Endodermal cell (in vitro differentiated cells): Measurements from ENCODE around the gene ZC3H18. TPM values are rescaled to one million over a fixed set of nuclear protein-coding genes. Genes with fewer than 3 reads are reported as not detected.

ENCODE experiments used
- DNase-seq: peaks from one replicate; pipeline ENCODE4 v3.0.0-alpha.2; 2017
- H3K27ac ChIP-seq: 2 replicates; pipeline ENCODE4 v1.5.1; 2013; ENCODE audit warnings: mild to moderate bottlenecking, low read depth, low read length, moderate library complexity
- H3K27me3 ChIP-seq: 2 replicates; pipeline ENCODE4 v1.6.1; 2013; ENCODE audit warnings: mild to moderate bottlenecking, low read length, moderate library complexity; ENCODE audit not compliant: insufficient read depth, control insufficient read depth, poor library complexity, severe bottlenecking
- H3K36me3 ChIP-seq: 2 replicates; pipeline ENCODE4 v1.7.0; 2013; ENCODE audit warnings: mild to moderate bottlenecking, low read length, moderate library complexity; ENCODE audit not compliant: control insufficient read depth, insufficient read depth
- H3K4me1 ChIP-seq: one replicate; pipeline ENCODE4 v1.7.0; 2013; ENCODE audit warnings: low read length; ENCODE audit not compliant: control insufficient read depth, insufficient read depth
- H3K4me3 ChIP-seq: 2 replicates; pipeline ENCODE4 v1.5.1; 2013; ENCODE audit warnings: mild to moderate bottlenecking, low read length, moderate library complexity
- H3K9ac ChIP-seq: 2 replicates; pipeline ENCODE4 v1.6.1; 2013; ENCODE audit warnings: mild to moderate bottlenecking, low read length, moderate library complexity; ENCODE audit not compliant: poor library complexity, severe bottlenecking; ENCODE audit errors: extremely low read depth
- H3K9me3 ChIP-seq: 2 replicates; pipeline ENCODE4 v1.6.1; 2013; ENCODE audit warnings: mild to moderate bottlenecking, low read length, moderate library complexity; ENCODE audit not compliant: control insufficient read depth
- H3K27ac Mint-ChIP-seq: 2 replicates; pipeline ENCODE4 v1.8.0; 2020; ENCODE audit warnings: mixed read lengths
- H3K27me3 Mint-ChIP-seq: 2 replicates; pipeline ENCODE4 v1.8.0; 2021; ENCODE audit warnings: mild to moderate bottlenecking, mixed read lengths; ENCODE audit not compliant: insufficient read depth
- H3K36me3 Mint-ChIP-seq: 2 replicates; pipeline ENCODE4 v1.8.0; 2020; ENCODE audit warnings: low read depth, mixed read lengths
- H3K4me1 Mint-ChIP-seq: 2 replicates; pipeline ENCODE4 v1.8.0; 2020; ENCODE audit warnings: mixed read lengths
- H3K4me3 Mint-ChIP-seq: 2 replicates; pipeline ENCODE4 v1.8.0; 2020; ENCODE audit warnings: mild to moderate bottlenecking, moderate library complexity, mixed read lengths
- H3K9me3 Mint-ChIP-seq: 2 replicates; pipeline ENCODE4 v1.8.0; 2020; ENCODE audit warnings: mild to moderate bottlenecking, mixed read lengths
- CTCF ChIP-seq: fragments of 200-600 bp; sonication (generic); conservative IDR thresholded peaks from 2 replicates; pipeline ENCODE4 v1.5.0; 2021; ENCODE audit warnings: antibody characterized with exemption, mild to moderate bottlenecking
- WGBS, 2 experiments: methylation state at CpG; one replicate each; pipeline versions ENCODE4 v1.1.5 to v1.1.7; 2013; ENCODE audit warnings: missing lambda C conversion rate in 2 of 2, mixed read lengths in 1 of 2; ENCODE audit not compliant: insufficient coverage in 1 of 2, insufficient read length in 1 of 2; 5-methylcytosine and 5-hydroxymethylcytosine counted together
- total RNA-seq, 2 donors: library from RNA; stranded (reverse); fragmentation: NEBNext Ultra II Directional in 1 of 2; extraction: Animal tissue kit (Norgen Biotek cat#: 25700) in 1 of 2; gene quantifications; 2 replicates in 1 of 2; 3 replicates in 1 of 2; pipeline ENCODE4 v1.2.1, GENCODE V29; 2021

The ZC3H18 gene
- total RNA-seq, 2 donors from 2014 or later: 75.4 to 76.6 TPM

- no peaks in the 10 kb centered on the region for H3K4me1 ChIP-seq
- 61 to 78% methylated on average over 7 to 15 of the region's 15 CpGs for WGBS, 2 experiments
These were observed 28.2 kb upstream of the ZC3H18 start for GRCh38 chr16:88541831-88542616.

GRCh38 chr16:88543230-88543813 lies 26.9 kb upstream of the ZC3H18 start:
- Mint-ChIP-seq H3K27ac (no peak overlapping the region), H3K9me3 (peaks cover 31% of the 10 kb centered on the region), H3K4me3 (no peak overlapping the region), H3K4me1 (no peaks in the 10 kb centered on the region), H3K27me3 (peaks cover 36% of the 10 kb centered on the region), H3K36me3 (peaks cover 3% of the 10 kb centered on the region)
- Histone ChIP-seq H3K27me3 (peaks cover 28% of the 10 kb centered on the region), H3K9ac (no peak overlapping the region), H3K27ac (no peak overlapping the region), H3K4me1 (no peaks in the 10 kb centered on the region), H3K36me3 (no peaks in the 10 kb centered on the region), H3K4me3 (no peak overlapping the region), H3K9me3 (peaks cover 20% of the 10 kb centered on the region)
- TF ChIP-seq CTCF: no peak
- DNase-seq: no peak
- WGBS, 2 experiments: 73 to 77% methylated on average over 8 of the region's 8 CpGs

More at GRCh38 chr16:88541831-88542616, 28.2 kb upstream of the ZC3H18 start:
- peaks cover 31% of the 10 kb centered on the region for H3K9me3 Mint-ChIP-seq
- no peak overlapping the region for H3K4me3 Mint-ChIP-seq
- H3K27me3 Mint-ChIP-seq: peaks cover 33% of the 10 kb centered on the region
- H3K9me3 ChIP-seq: peaks cover 20% of the 10 kb centered on the region
- no peak overlapping the region for H3K27ac Mint-ChIP-seq
- no peaks in the 10 kb centered on the region for H3K36me3 ChIP-seq
- H3K27me3 ChIP-seq: peaks cover 20% of the 10 kb centered on the region
- DNase-seq: peak; percentile 48
- no peak overlapping the region for H3K4me3 ChIP-seq
- no peak overlapping the region for H3K27ac ChIP-seq
- no peak for TF ChIP-seq CTCF
- no peaks in the 10 kb centered on the region for H3K4me1 Mint-ChIP-seq
- no peak overlapping the region for H3K9ac ChIP-seq
- H3K36me3 Mint-ChIP-seq: peaks cover 3% of the 10 kb centered on the region

- no peak for DNase-seq
- Mint-ChIP-seq H3K4me1 (peaks cover 11% of the 10 kb centered on the region), H3K36me3 (peaks cover 3% of the 10 kb centered on the region), H3K4me3 (no peak overlapping the region), H3K27ac (no peak overlapping the region), H3K9me3 (peaks cover 31% of the 10 kb centered on the region), H3K27me3 (peaks cover 35% of the 10 kb centered on the region)
- peaks cover 4% of the 10 kb centered on the region for H3K4me1 ChIP-seq
- no peaks in the 10 kb centered on the region for H3K36me3 ChIP-seq
- H3K9me3 ChIP-seq: peaks cover 20% of the 10 kb centered on the region
- WGBS, 2 experiments: 55 to 82% methylated on average over 5 to 7 of the region's 7 CpGs
- no peak for TF ChIP-seq CTCF
- H3K4me3 ChIP-seq: no peak overlapping the region
- H3K9ac ChIP-seq: no peak overlapping the region
- peaks cover 36% of the 10 kb centered on the region for H3K27me3 ChIP-seq
- H3K27ac ChIP-seq: no peak overlapping the region
These were observed 24.4 kb upstream of the ZC3H18 start for GRCh38 chr16:88545781-88546180.
